Neural progenitor cell (in vitro differentiated cells): ENCODE measurements around the gene ATP4A. TPM values are rescaled to one million over a fixed set of nuclear protein-coding genes. Genes with fewer than 3 reads are reported as not detected.
"Not testable (repeated sequence)": the region's sequence is repeated elsewhere in the genome, so short reads cannot be mapped to it uniquely, and the experiment has no call there.

Experiments
- DNase-seq: peaks from one replicate; pipeline ENCODE4 v3.0.0-alpha.2; 2016; ENCODE audit warnings: low spot score
- H2AFZ ChIP-seq: fragments of 200-600 bp; sonication (generic); replicated peaks from 2 replicates; pipeline ENCODE4 v1.6.1; 2016; ENCODE audit warnings: antibody characterized with exemption
- H3F3A ChIP-seq: fragments of 200-600 bp; sonication (generic); 2 replicates; pipeline ENCODE4 v1.6.1; 2016; ENCODE audit warnings: antibody characterized with exemption, low read depth
- H3K27ac ChIP-seq: fragments of 200-600 bp; sonication (generic); 2 replicates; pipeline ENCODE4 v1.5.1; 2016; ENCODE audit warnings: mild to moderate bottlenecking
- H3K27me3 ChIP-seq: fragments of 200-600 bp; sonication (generic); 2 replicates; pipeline ENCODE4 v1.6.1; 2016; ENCODE audit warnings: mild to moderate bottlenecking, moderate library complexity
- H3K36me3 ChIP-seq: fragments of 200-600 bp; sonication (generic); 2 replicates; pipeline ENCODE4 v1.5.1; 2016
- H3K4me1 ChIP-seq: fragments of 200-600 bp; sonication (generic); 2 replicates; pipeline ENCODE4 v1.6.1; 2016; ENCODE audit warnings: mixed run types
- H3K4me2 ChIP-seq: fragments of 200-600 bp; sonication (generic); 2 replicates; pipeline ENCODE4 v1.6.1; 2016
- H3K4me3 ChIP-seq: fragments of 200-600 bp; sonication (generic); 2 replicates; pipeline ENCODE4 v1.5.1; 2016
- H3K79me2 ChIP-seq: fragments of 200-600 bp; sonication (generic); 2 replicates; pipeline ENCODE4 v1.6.1; 2016; ENCODE audit warnings: low read depth
- H3K9ac ChIP-seq: fragments of 200-600 bp; sonication (generic); 2 replicates; pipeline ENCODE4 v1.6.1; 2016
- H3K9me3 ChIP-seq: fragments of 200-600 bp; sonication (generic); 2 replicates; pipeline ENCODE4 v1.5.1; 2016; ENCODE audit warnings: low read depth
- H4K20me1 ChIP-seq: fragments of 200-600 bp; sonication (generic); 2 replicates; pipeline ENCODE4 v1.6.1; 2016; ENCODE audit warnings: low read depth
- H3K27ac Mint-ChIP-seq: 3 replicates; pipeline ENCODE4 v1.8.0; 2021; ENCODE audit warnings: mixed read lengths
- H3K27me3 Mint-ChIP-seq: 2 replicates; pipeline ENCODE4 v1.8.0; 2022; ENCODE audit warnings: low read depth, mild to moderate bottlenecking, inconsistent platforms, moderate library complexity, mixed read lengths; ENCODE audit not compliant: insufficient read depth
- H3K36me3 Mint-ChIP-seq: 3 replicates; pipeline ENCODE4 v1.8.0; 2021; ENCODE audit warnings: mixed read lengths
- H3K4me1 Mint-ChIP-seq: 3 replicates; pipeline ENCODE4 v1.8.0; 2021; ENCODE audit warnings: mixed read lengths
- H3K4me3 Mint-ChIP-seq: 3 replicates; pipeline ENCODE4 v1.8.0; 2021; ENCODE audit warnings: mild to moderate bottlenecking, moderate library complexity, mixed read lengths
- H3K9me3 Mint-ChIP-seq: 3 replicates; pipeline ENCODE4 v1.8.0; 2020; ENCODE audit warnings: mixed read lengths
- CTCF ChIP-seq: fragments of 200-600 bp; sonication (generic); IDR thresholded peaks from 2 replicates; pipeline ENCODE4 v1.5.1; 2017; ENCODE audit warnings: antibody characterized with exemption, mild to moderate bottlenecking
- EZH2 ChIP-seq: fragments of 200-600 bp; sonication (generic); IDR thresholded peaks from 2 replicates; pipeline ENCODE4 v1.6.1; 2017; ENCODE audit warnings: antibody characterized with exemption, mild to moderate bottlenecking, moderate library complexity
- EZH2phosphoT487 ChIP-seq: fragments of 200-600 bp; sonication (generic); IDR thresholded peaks from 2 replicates; pipeline ENCODE4 v1.6.1; 2017; ENCODE audit warnings: antibody characterized with exemption
- total RNA-seq: library from RNA; depleted of rRNA; stranded (reverse); fragments of >200 nt; gene quantifications from 2 replicates; pipeline ENCODE4 v1.2.3, GENCODE V29; 2015; ENCODE audit warnings: low replicate concordance

ATP4A gene
- total RNA-seq, 1 donor from 2014 or later, result not detected

- no peaks in the 10 kb centered on the region for H3K9me3 ChIP-seq
- no peak overlapping the region for H3K4me2 ChIP-seq
- peaks cover 6% of the 10 kb centered on the region for H3K27me3 ChIP-seq
- H3F3A ChIP-seq, result no peaks in the 10 kb centered on the region
- no peaks in the 10 kb centered on the region for H3K36me3 ChIP-seq
- no peak overlapping the region for H2AFZ ChIP-seq
- peaks cover 12% of the 10 kb centered on the region for H3K27me3 Mint-ChIP-seq
- H3K4me3 ChIP-seq, result no peak overlapping the region
- H3K36me3 Mint-ChIP-seq, result no peaks in the 10 kb centered on the region
- no peaks in the 10 kb centered on the region for H3K4me1 Mint-ChIP-seq
- H3K9ac ChIP-seq, result no peak overlapping the region
- no peaks in the 10 kb centered on the region for H4K20me1 ChIP-seq
- H3K27ac Mint-ChIP-seq, result no peak overlapping the region
- no peak for TF ChIP-seq CTCF
- TF ChIP-seq EZH2phosphoT487, result no peak
- TF ChIP-seq EZH2, result no peak
- DNase-seq, result no peak
- no peak overlapping the region for H3K4me3 Mint-ChIP-seq
- no peaks in the 10 kb centered on the region for H3K4me1 ChIP-seq
- no peak overlapping the region for H3K27ac ChIP-seq
- H3K9me3 Mint-ChIP-seq, result peaks cover 14% of the 10 kb centered on the region
- H3K79me2 ChIP-seq, result peaks cover 7% of the 10 kb centered on the region
These were observed 46.4 kb upstream of the ATP4A start for GRCh38 chr19:35609851-35610353.

DNA sequence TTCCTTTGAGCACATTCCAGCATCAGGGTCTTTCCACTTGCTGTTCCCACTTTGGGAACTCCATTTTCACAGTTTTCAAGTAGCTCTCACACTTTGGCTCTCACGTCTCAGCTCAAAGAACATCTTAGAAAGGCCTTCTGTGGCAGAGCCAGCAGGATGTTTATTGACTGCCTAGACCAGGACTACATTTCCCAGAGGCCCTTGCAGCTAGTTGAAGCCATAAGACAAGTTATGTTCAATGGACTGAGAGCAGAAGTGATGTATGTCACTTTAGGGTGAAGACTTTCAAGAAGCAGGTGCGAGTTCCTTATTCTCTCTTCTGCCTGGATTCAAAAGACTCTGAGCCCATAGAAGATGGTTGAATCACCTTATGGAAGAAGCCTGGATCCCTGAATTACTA is 44.8 kb upstream of the ATP4A start:
- H3K36me3 ChIP-seq, result no peaks in the 10 kb centered on the region
- no peak for DNase-seq
- H3K4me1 ChIP-seq, result no peaks in the 10 kb centered on the region
- no peaks in the 10 kb centered on the region for H3F3A ChIP-seq
- no peak overlapping the region for H3K4me3 ChIP-seq
- H2AFZ ChIP-seq, result no peak overlapping the region
- Mint-ChIP-seq H3K4me1 (no peaks in the 10 kb centered on the region), H3K27me3 (peaks cover 12% of the 10 kb centered on the region), H3K36me3 (no peaks in the 10 kb centered on the region), H3K9me3 (peaks cover 19% of the 10 kb centered on the region), H3K27ac (no peak overlapping the region), H3K4me3 (no peak overlapping the region)
- H3K27ac ChIP-seq, result no peak overlapping the region
- no peak overlapping the region for H3K9ac ChIP-seq
- peaks cover 6% of the 10 kb centered on the region for H3K27me3 ChIP-seq
- no peaks in the 10 kb centered on the region for H4K20me1 ChIP-seq
- no peak for TF ChIP-seq EZH2
- H3K4me2 ChIP-seq, result no peak overlapping the region
- H3K79me2 ChIP-seq, result peaks cover 5% of the 10 kb centered on the region
- H3K9me3 ChIP-seq, result no peaks in the 10 kb centered on the region

GRCh38 chr19:35607661-35608060 is 44.2 kb upstream of the ATP4A start:
- Mint-ChIP-seq H3K27me3 (peaks cover 15% of the 10 kb centered on the region), H3K27ac (no peak overlapping the region), H3K4me3 (no peak overlapping the region), H3K4me1 (no peaks in the 10 kb centered on the region), H3K36me3 (no peaks in the 10 kb centered on the region), H3K9me3 (peaks cover 19% of the 10 kb centered on the region)
- Histone ChIP-seq H3K27ac (no peak overlapping the region), H3K9me3 (no peaks in the 10 kb centered on the region), H3K4me3 (no peak overlapping the region), H3F3A (no peaks in the 10 kb centered on the region), H3K4me1 (no peaks in the 10 kb centered on the region), H3K79me2 (no peaks in the 10 kb centered on the region), H4K20me1 (no peaks in the 10 kb centered on the region), H3K9ac (no peak overlapping the region), H3K4me2 (no peak overlapping the region), H3K27me3 (peaks cover 6% of the 10 kb centered on the region), H2AFZ (no peak overlapping the region), H3K36me3 (no peaks in the 10 kb centered on the region)
- no peak for TF ChIP-seq EZH2phosphoT487
- no peak for TF ChIP-seq EZH2
- no peak for TF ChIP-seq CTCF
- no peak for DNase-seq

DNA sequence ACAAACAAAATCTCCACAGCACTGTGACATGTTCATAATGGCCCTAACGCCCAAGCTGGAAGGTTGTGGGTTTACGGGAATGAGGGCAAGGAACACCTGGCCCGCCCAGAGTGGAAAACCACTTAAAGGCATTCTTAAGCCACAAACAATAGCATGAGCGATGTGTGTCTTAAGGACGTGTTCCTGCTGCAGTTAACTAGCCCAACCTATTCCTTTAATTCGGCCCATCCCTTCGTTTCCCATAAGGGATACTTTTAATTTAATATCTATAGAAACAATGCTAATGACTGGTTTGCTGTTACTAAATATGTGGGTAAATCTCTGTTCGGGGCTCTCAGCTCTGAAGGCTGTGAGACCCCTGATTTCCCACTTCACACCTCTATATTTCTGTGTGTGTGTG is 43.7 kb upstream of the ATP4A start:
- Mint-ChIP-seq H3K27me3 (peaks cover 13% of the 10 kb centered on the region), H3K9me3 (peaks cover 19% of the 10 kb centered on the region)
- H3K27ac Mint-ChIP-seq, H3K9me3 ChIP-seq, DNase-seq, H4K20me1 ChIP-seq, H3K27ac ChIP-seq, H3K4me2 ChIP-seq, H3K36me3 ChIP-seq, H3K9ac ChIP-seq, H3K4me3 ChIP-seq, H2AFZ ChIP-seq, H3K4me1 Mint-ChIP-seq, H3F3A ChIP-seq, H3K4me1 ChIP-seq, H3K79me2 ChIP-seq, H3K36me3 Mint-ChIP-seq, H3K27me3 ChIP-seq, H3K4me3 Mint-ChIP-seq: not testable (repeated sequence)

DNA sequence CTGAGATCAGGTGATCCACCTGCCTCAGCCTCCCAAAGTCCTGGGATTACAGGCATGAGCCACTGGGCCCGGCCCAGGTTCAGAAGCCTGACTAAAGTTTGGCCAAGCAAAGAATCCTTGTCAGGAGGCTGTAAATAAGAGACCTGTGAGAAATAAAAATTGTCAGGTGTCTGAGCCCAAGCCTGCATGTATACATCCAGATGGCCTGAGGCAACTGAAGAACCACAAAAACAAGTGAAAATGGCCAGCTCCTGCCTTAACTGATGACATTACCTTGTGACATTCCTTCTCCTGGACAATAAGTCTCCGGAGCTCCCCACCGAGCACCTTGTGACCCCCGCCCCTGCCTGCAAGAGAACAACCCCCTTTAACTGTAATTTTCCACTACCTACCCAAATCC is 41.0 kb upstream of the ATP4A start:
- DNase-seq, H3F3A ChIP-seq, H3K4me3 Mint-ChIP-seq, H3K36me3 ChIP-seq, H3K4me1 Mint-ChIP-seq, H3K79me2 ChIP-seq, H3K4me3 ChIP-seq, H4K20me1 ChIP-seq, H3K9ac ChIP-seq, H3K36me3 Mint-ChIP-seq, H3K4me1 ChIP-seq, H3K4me2 ChIP-seq, H3K9me3 ChIP-seq, H3K27ac ChIP-seq: not testable (repeated sequence)
- H3K27me3 Mint-ChIP-seq, result peaks cover 14% of the 10 kb centered on the region
- peak overlapping the region; percentile 15 for H3K27ac Mint-ChIP-seq
- H3K9me3 Mint-ChIP-seq, result peaks cover 19% of the 10 kb centered on the region
- peak overlapping the region; percentile 13 for H2AFZ ChIP-seq
- H3K27me3 ChIP-seq, result peaks cover 11% of the 10 kb centered on the region
